H9 (cell line): ENCODE measurements around the gene ELMOD1. TPM values are rescaled to one million over a fixed set of nuclear protein-coding genes. Genes with fewer than 3 reads are reported as not detected.

Source experiments
- DNase-seq: peaks from one replicate; pipeline ENCODE4 v3.0.0-alpha.2; 2017
- H2AFZ ChIP-seq: one replicate; pipeline ENCODE4 v1.6.1; 2013; ENCODE audit warnings: mild to moderate bottlenecking, low read length, control low read depth, moderate library complexity
- H2AK5ac ChIP-seq: 2 replicates; pipeline ENCODE4 v1.6.1; 2013; ENCODE audit warnings: low read length, control low read depth, mixed read lengths; ENCODE audit not compliant: insufficient read length
- H2BK120ac ChIP-seq: one replicate; pipeline ENCODE4 v1.6.1; 2013; ENCODE audit warnings: low read depth, mild to moderate bottlenecking, low read length, control low read depth, inconsistent platforms; ENCODE audit not compliant: poor library complexity, severe bottlenecking
- H2BK12ac ChIP-seq: 2 replicates; pipeline ENCODE4 v1.6.1; 2013; ENCODE audit warnings: low read length, control low read depth, mixed read lengths, low read depth; ENCODE audit not compliant: insufficient read length
- H2BK15ac ChIP-seq: 2 replicates; pipeline ENCODE4 v1.6.1; 2013; ENCODE audit warnings: low read depth, low read length, control low read depth
- H2BK20ac ChIP-seq: one replicate; pipeline ENCODE4 v1.6.1; 2013; ENCODE audit warnings: low read depth, mild to moderate bottlenecking, low read length, control low read depth, inconsistent platforms; ENCODE audit not compliant: poor library complexity, severe bottlenecking
- H2BK5ac ChIP-seq: 2 replicates; pipeline ENCODE4 v1.6.1; 2013; ENCODE audit warnings: low read length, control low read depth, mixed read lengths; ENCODE audit not compliant: insufficient read length
- H3K14ac ChIP-seq: 2 replicates; pipeline ENCODE4 v1.6.1; 2013; ENCODE audit warnings: low read length, control low read depth; ENCODE audit not compliant: insufficient read depth
- H3K18ac ChIP-seq: 2 replicates; pipeline ENCODE4 v1.6.1; 2013; ENCODE audit warnings: low read depth, mild to moderate bottlenecking, mixed read lengths, low read length, control low read depth; ENCODE audit not compliant: insufficient read length
- H3K23ac ChIP-seq: 2 replicates; pipeline ENCODE4 v1.6.1; 2013; ENCODE audit warnings: low read length, control low read depth, mixed read lengths, low read depth; ENCODE audit not compliant: insufficient read length
- H3K23me2 ChIP-seq: 2 replicates; pipeline ENCODE4 v1.6.1; 2013; ENCODE audit warnings: low read depth, mild to moderate bottlenecking, mixed read lengths, low read length, control low read depth; ENCODE audit not compliant: insufficient read length, poor library complexity, severe bottlenecking
- H3K27ac ChIP-seq: 2 replicates; pipeline ENCODE4 v1.5.1; 2013; ENCODE audit warnings: low read length, control low read depth, mixed read lengths, low read depth; ENCODE audit not compliant: insufficient read length
- H3K27me3 ChIP-seq: 2 replicates; pipeline ENCODE4 v1.6.1; 2013; ENCODE audit warnings: low read length, control low read depth, inconsistent platforms; ENCODE audit not compliant: insufficient read depth
- H3K4ac ChIP-seq: 2 replicates; pipeline ENCODE4 v1.6.1; 2013; ENCODE audit warnings: low read depth, mild to moderate bottlenecking, control low read depth, inconsistent platforms, low read length, moderate library complexity
- H3K4me1 ChIP-seq: 2 replicates; pipeline ENCODE4 v1.6.1; 2013; ENCODE audit warnings: low read length, control low read depth, inconsistent platforms; ENCODE audit not compliant: insufficient read depth
- H3K4me2 ChIP-seq: 2 replicates; pipeline ENCODE4 v1.6.1; 2013; ENCODE audit warnings: low read length, control low read depth, mixed read lengths; ENCODE audit not compliant: insufficient read length, insufficient read depth
- H3K56ac ChIP-seq: 2 replicates; pipeline ENCODE4 v1.6.1; 2013; ENCODE audit warnings: low read depth, mild to moderate bottlenecking, mixed read lengths, low read length, control low read depth; ENCODE audit not compliant: insufficient read length
- H3K79me1 ChIP-seq: 2 replicates; pipeline ENCODE4 v1.6.1; 2013; ENCODE audit warnings: low read depth, mild to moderate bottlenecking, moderate library complexity, low read length, control low read depth, inconsistent platforms; ENCODE audit not compliant: insufficient read depth, poor library complexity, severe bottlenecking
- H3K79me2 ChIP-seq: 2 replicates; pipeline ENCODE4 v1.6.1; 2013; ENCODE audit warnings: low read length, control low read depth, inconsistent platforms; ENCODE audit not compliant: insufficient read depth
- H3K9ac ChIP-seq: 2 replicates; pipeline ENCODE4 v1.6.1; 2013; ENCODE audit warnings: low read length, control low read depth, mixed read lengths; ENCODE audit not compliant: insufficient read length; ENCODE audit errors: extremely low read depth
- H3K9me3 ChIP-seq: one replicate; pipeline ENCODE4 v1.6.1; 2013; ENCODE audit warnings: low read depth, low read length, inconsistent platforms; ENCODE audit not compliant: control insufficient read depth
- H3T11ph ChIP-seq: one replicate; pipeline ENCODE4 v1.6.1; 2013; ENCODE audit warnings: mild to moderate bottlenecking, low read length, control low read depth, inconsistent platforms
- H4K20me1 ChIP-seq: one replicate; pipeline ENCODE4 v1.6.1; 2013; ENCODE audit not compliant: control insufficient read depth, insufficient read length, insufficient read depth
- H4K5ac ChIP-seq: 2 replicates; pipeline ENCODE4 v1.6.1; 2013; ENCODE audit warnings: low read depth, mild to moderate bottlenecking, mixed read lengths, low read length, control low read depth; ENCODE audit not compliant: insufficient read length
- H4K8ac ChIP-seq: replicated peaks from 2 replicates; pipeline ENCODE4 v1.6.1; 2013; ENCODE audit warnings: low read length, control low read depth, mixed read lengths, low read depth; ENCODE audit not compliant: insufficient read length
- H4K91ac ChIP-seq: 2 replicates; pipeline ENCODE4 v1.6.1; 2013; ENCODE audit warnings: low read depth, mild to moderate bottlenecking, moderate library complexity, mixed read lengths, low read length, control low read depth; ENCODE audit not compliant: insufficient read length
- H3K27ac Mint-ChIP-seq, 3 experiments: 2 replicates in 2 of 3; 3 replicates in 1 of 3; pipeline ENCODE4 v1.8.0; 2020 to 2021; ENCODE audit warnings: mixed read lengths in 3 of 3, mild to moderate bottlenecking in 1 of 3, moderate library complexity in 1 of 3
- H3K27me3 Mint-ChIP-seq: 2 replicates; pipeline ENCODE4 v1.8.0; 2021; ENCODE audit warnings: low read depth, mild to moderate bottlenecking, moderate library complexity, mixed read lengths
- H3K36me3 Mint-ChIP-seq, 3 experiments: 2 replicates in 2 of 3; 3 replicates in 1 of 3; pipeline ENCODE4 v1.8.0; 2020 to 2021; ENCODE audit warnings: low read depth in 3 of 3, mixed read lengths in 3 of 3; ENCODE audit not compliant: insufficient read depth in 1 of 3
- H3K4me1 Mint-ChIP-seq, 2 experiments: 2 replicates each; pipeline ENCODE4 v1.8.0; 2020; ENCODE audit warnings: mixed read lengths in 2 of 2
- H3K4me3 Mint-ChIP-seq, 2 experiments: 2 replicates in 1 of 2; 3 replicates in 1 of 2; pipeline ENCODE4 v1.8.0; 2020 to 2021; ENCODE audit warnings: mild to moderate bottlenecking in 2 of 2, mixed read lengths in 2 of 2, moderate library complexity in 1 of 2
- H3K9me3 Mint-ChIP-seq, 2 experiments: 2 replicates in 1 of 2; 3 replicates in 1 of 2; pipeline ENCODE4 v1.8.0; 2020; ENCODE audit warnings: mild to moderate bottlenecking in 2 of 2, mixed read lengths in 2 of 2, moderate library complexity in 1 of 2
- WGBS: extraction: QIAGEN DNeasy Blood & Tissue Kit; methylation state at CpG from one replicate; pipeline ENCODE4 v1.1.7; 2013; ENCODE audit warnings: missing lambda C conversion rate, low lambda C conversion rate, mixed read lengths; ENCODE audit not compliant: insufficient read length; ENCODE audit errors: extremely low coverage; 5-methylcytosine and 5-hydroxymethylcytosine counted together
- total RNA-seq: library from RNA; stranded (reverse); gene quantifications from 2 replicates; pipeline ENCODE4 v1.2.1, GENCODE V29; 2021
- TF ChIP-seq, protein P1 (sequence below): fragments of 200-600 bp; sonication (generic); conservative IDR thresholded peaks from 3 replicates; pipeline ENCODE4 v1.8.0; 2021; ENCODE audit warnings: antibody characterized with exemption, mild to moderate bottlenecking

Gene ELMOD1
- total RNA-seq, 1 experiment from 2014 or later, result 0.61 TPM

DNA sequence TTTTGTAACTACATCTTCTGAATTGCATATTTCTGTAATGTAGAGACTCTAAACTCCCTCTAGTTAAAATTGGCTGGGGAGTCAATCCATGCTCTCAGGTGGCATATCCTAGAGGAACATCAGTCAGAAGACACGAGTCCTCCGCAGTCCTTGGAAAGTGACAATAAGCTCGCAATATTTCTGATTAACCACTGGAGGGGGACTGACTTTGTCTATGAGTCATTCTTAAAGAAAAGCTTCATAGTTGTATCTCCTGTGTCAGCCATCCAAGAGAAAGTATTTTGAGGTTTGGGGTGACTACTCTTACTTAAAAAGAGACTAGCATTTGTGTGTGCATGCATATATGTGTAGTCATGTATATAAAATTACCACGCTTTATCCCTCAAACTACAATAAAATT, 60.7 kb downstream of the ELMOD1 start:
- Mint-ChIP-seq H3K4me3 (no peak overlapping the region), H3K36me3 (no peaks in the 10 kb centered on the region), H3K4me1 (peaks cover 47 to 55% of the 10 kb centered on the region in 2 experiments), H3K27ac (no peak overlapping the region), H3K27me3 (no peaks in the 10 kb centered on the region), H3K9me3 (no peaks in the 10 kb centered on the region)
- no peak for DNase-seq
- Histone ChIP-seq H3K56ac (no peak overlapping the region), H3K79me1 (no peaks in the 10 kb centered on the region), H2BK120ac (no peak overlapping the region), H2AK5ac (no peak overlapping the region), H2BK20ac (no peak overlapping the region), H3K27me3 (no peaks in the 10 kb centered on the region), H3K18ac (no peak overlapping the region), H3K27ac (no peak overlapping the region), H2AFZ (no peak overlapping the region), H2BK15ac (no peak overlapping the region), H3K23me2 (no peaks in the 10 kb centered on the region), H2BK12ac (no peak overlapping the region), H4K91ac (no peak overlapping the region), H4K20me1 (no peaks in the 10 kb centered on the region), H3K4ac (no peak overlapping the region), H4K8ac (no peak overlapping the region), H3K9me3 (no peaks in the 10 kb centered on the region), H3T11ph (no peak overlapping the region), H3K23ac (no peak overlapping the region), H3K14ac (no peak overlapping the region), H3K79me2 (no peaks in the 10 kb centered on the region), H4K5ac (no peak overlapping the region), H3K4me2 (no peak overlapping the region), H2BK5ac (no peak overlapping the region), H3K4me1 (no peaks in the 10 kb centered on the region; the same call in 1 of the 2 replicates), H3K9ac (no peak overlapping the region)
- TF ChIP-seq, protein P1, sequence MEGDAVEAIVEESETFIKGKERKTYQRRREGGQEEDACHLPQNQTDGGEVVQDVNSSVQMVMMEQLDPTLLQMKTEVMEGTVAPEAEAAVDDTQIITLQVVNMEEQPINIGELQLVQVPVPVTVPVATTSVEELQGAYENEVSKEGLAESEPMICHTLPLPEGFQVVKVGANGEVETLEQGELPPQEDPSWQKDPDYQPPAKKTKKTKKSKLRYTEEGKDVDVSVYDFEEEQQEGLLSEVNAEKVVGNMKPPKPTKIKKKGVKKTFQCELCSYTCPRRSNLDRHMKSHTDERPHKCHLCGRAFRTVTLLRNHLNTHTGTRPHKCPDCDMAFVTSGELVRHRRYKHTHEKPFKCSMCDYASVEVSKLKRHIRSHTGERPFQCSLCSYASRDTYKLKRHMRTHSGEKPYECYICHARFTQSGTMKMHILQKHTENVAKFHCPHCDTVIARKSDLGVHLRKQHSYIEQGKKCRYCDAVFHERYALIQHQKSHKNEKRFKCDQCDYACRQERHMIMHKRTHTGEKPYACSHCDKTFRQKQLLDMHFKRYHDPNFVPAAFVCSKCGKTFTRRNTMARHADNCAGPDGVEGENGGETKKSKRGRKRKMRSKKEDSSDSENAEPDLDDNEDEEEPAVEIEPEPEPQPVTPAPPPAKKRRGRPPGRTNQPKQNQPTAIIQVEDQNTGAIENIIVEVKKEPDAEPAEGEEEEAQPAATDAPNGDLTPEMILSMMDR, result peak; percentile 34; the same call in 2 of the 3 replicates
- WGBS, result no CpG with 5 or more reads among the region's 4 CpGs
